Endothelial cell of umbilical vein (primary cell): ENCODE results near the gene NUDT16L1. TPM values are rescaled to one million over a fixed set of nuclear protein-coding genes. Genes with fewer than 3 reads are reported as not detected.

ENCODE experiments used
- BruUV-seq: library from RNA; stranded (reverse); fragments of 400-500 nt; replicated peaks from 2 replicates; lab custom pipeline; 2021; lab: Mats Ljungman, UMichigan
- CTCF ChIA-PET: fragments of 300-600, 350-600 bp; sonication (Branson Sonifier 250); formaldehyde crosslinking; loops from one replicate; lab custom pipeline; 2021; ENCODE audit warnings: antibody characterized with exemption, inconsistent platforms; lab: Charles Lee
- POLR2A ChIA-PET: fragments of 300-600, 350-600 bp; sonication (Branson Sonifier 250); formaldehyde crosslinking; loops from one replicate; lab custom pipeline; 2021; ENCODE audit warnings: antibody characterized with exemption, inconsistent platforms; lab: Charles Lee
- DNase-seq: peaks from one replicate; pipeline ENCODE4 v3.0.0-alpha.2; 2011; ENCODE audit warnings: low read depth, low spot score
- FAIRE-seq: peaks from 2 replicates; lab custom pipeline; 2011; peaks lifted over from hg19 to GRCh38; lab: Jason Lieb, UNC
- H2AFZ ChIP-seq: 2 replicates; pipeline ENCODE4 v1.6.0; 2012; ENCODE audit warnings: low read depth, low read length, control low read depth, inconsistent platforms
- H3K27ac ChIP-seq: 2 replicates; pipeline ENCODE4 v1.5.1; 2011; ENCODE audit warnings: low read depth, mild to moderate bottlenecking, control low read depth, low read length, moderate library complexity; ENCODE audit not compliant: insufficient read depth
- H3K27me3 ChIP-seq, 2 experiments: 2 replicates each; pipeline versions ENCODE4 v1.6.0 to v1.6.1; 2011; ENCODE audit warnings: low read length in 2 of 2, mixed read lengths in 1 of 2; ENCODE audit not compliant: control insufficient read depth in 2 of 2, insufficient read depth in 2 of 2
- H3K36me3 ChIP-seq, 2 experiments: 2 replicates in 1 of 2; 3 replicates in 1 of 2; pipeline ENCODE4 v1.5.1; 2011; ENCODE audit warnings: low read length in 2 of 2, mild to moderate bottlenecking in 1 of 2, moderate library complexity in 1 of 2; ENCODE audit not compliant: control insufficient read depth in 2 of 2, insufficient read depth in 2 of 2; ENCODE audit errors: extremely low read depth in 1 of 2
- H3K4me1 ChIP-seq: 3 replicates; pipeline ENCODE4 v1.5.1; 2011; ENCODE audit warnings: mild to moderate bottlenecking, low read length; ENCODE audit not compliant: control insufficient read depth, insufficient read depth; ENCODE audit errors: extremely low read depth
- H3K4me2 ChIP-seq: 2 replicates; pipeline ENCODE4 v1.6.1; 2011; ENCODE audit warnings: low read length, control low read depth, mixed read lengths; ENCODE audit not compliant: insufficient read depth
- H3K4me3 ChIP-seq, 3 experiments: fragments of 200-600 bp in 1 of 3; sonication (generic), shearing (Covaris generic) in 1 of 3; replicated peaks in 1 of 3; 2 replicates each; pipeline ENCODE4 v1.5.1; 2011 to 2016; ENCODE audit warnings: control low read depth in 3 of 3, low read length in 3 of 3, mild to moderate bottlenecking in 2 of 3, inconsistent platforms in 1 of 3, low read depth in 1 of 3, moderate library complexity in 1 of 3; ENCODE audit not compliant: insufficient read depth in 1 of 3
- H3K79me2 ChIP-seq: 2 replicates; pipeline ENCODE4 v1.6.0; 2012; ENCODE audit warnings: low read length, inconsistent platforms; ENCODE audit not compliant: control insufficient read depth, insufficient read depth
- H3K9ac ChIP-seq: replicated peaks from 2 replicates; pipeline ENCODE3; 2011; ENCODE audit warnings: low read length, control low read depth; ENCODE audit not compliant: insufficient read depth; ENCODE audit errors: extremely low read depth
- H3K9me1 ChIP-seq: replicated peaks from 3 replicates; pipeline ENCODE4 v1.6.0; 2011; ENCODE audit warnings: mild to moderate bottlenecking, low read length; ENCODE audit not compliant: control insufficient read depth, insufficient read depth; ENCODE audit errors: extremely low read depth
- H3K9me3 ChIP-seq: replicated peaks from 2 replicates; pipeline ENCODE4 v1.5.1; 2012; ENCODE audit warnings: low read length, inconsistent platforms; ENCODE audit not compliant: control insufficient read depth, insufficient read depth
- H4K20me1 ChIP-seq: replicated peaks from 2 replicates; pipeline ENCODE3; 2011; ENCODE audit warnings: mild to moderate bottlenecking, low read length; ENCODE audit not compliant: control insufficient read depth, insufficient read depth; ENCODE audit errors: extremely low read depth
- CTCF ChIP-seq, 2 donors: IDR thresholded peaks; 1 replicate in 1 of 2; 2 replicates in 1 of 2; pipeline ENCODE4 v1.5.1; 2011; ENCODE audit warnings: low read length in 2 of 2, mild to moderate bottlenecking in 2 of 2, moderate library complexity in 2 of 2, control low read depth in 1 of 2, inconsistent platforms in 1 of 2, low read depth in 1 of 2; ENCODE audit not compliant: insufficient read depth in 1 of 2; ENCODE audit errors: extremely low read depth in 1 of 2
- EZH2 ChIP-seq: IDR thresholded peaks from 2 replicates; pipeline ENCODE4 v1.6.1; 2012; ENCODE audit warnings: borderline replicate concordance, low read depth, mild to moderate bottlenecking, moderate library complexity, low read length, inconsistent platforms; ENCODE audit not compliant: severe bottlenecking
- FOS ChIP-seq: IDR thresholded peaks from 2 replicates; pipeline ENCODE4 v1.6.1; 2011; ENCODE audit warnings: mild to moderate bottlenecking, low read length, moderate library complexity, borderline replicate concordance; ENCODE audit not compliant: insufficient read depth
- GATA2 ChIP-seq: IDR thresholded peaks from 2 replicates; pipeline ENCODE4 v1.7.0; 2011; ENCODE audit warnings: low read depth, mild to moderate bottlenecking, moderate library complexity, mixed read lengths, low read length; ENCODE audit not compliant: insufficient read length, insufficient read depth
- JUN ChIP-seq: IDR thresholded peaks from 2 replicates; pipeline ENCODE4 v1.6.1; 2011; ENCODE audit warnings: borderline replicate concordance, low read depth; ENCODE audit not compliant: insufficient read length, insufficient read depth
- MAX ChIP-seq: IDR thresholded peaks from 2 replicates; pipeline ENCODE4 v1.6.1; 2011; ENCODE audit not compliant: insufficient read depth, insufficient read length
- MYC ChIP-seq: IDR thresholded peaks from one replicate; pipeline ENCODE4 v1.6.1; 2011; ENCODE audit warnings: mild to moderate bottlenecking, low read depth, low read length
- POLR2A ChIP-seq: IDR thresholded peaks from 2 replicates; pipeline ENCODE4 v1.6.1; 2012; ENCODE audit warnings: low read depth, mild to moderate bottlenecking, control low read depth, low read length
- POLR2AphosphoS5 ChIP-seq: IDR thresholded peaks from 2 replicates; pipeline ENCODE4 v1.6.1; 2012; ENCODE audit warnings: low read depth, mild to moderate bottlenecking, control low read depth, low read length, moderate library complexity; ENCODE audit not compliant: insufficient read depth
- dilution Hi-C: fragments of 300-500 bp; cut with MboI; formaldehyde crosslinking; loops from one replicate; pipeline ENCODE4 v1.15.0; 2019; ENCODE audit warnings: low sequenced_read_pairs; ENCODE audit not compliant: extremely low pct_ligation_motif_present
- intact Hi-C: fragments of 100-400 bp; cut with micrococcal nuclease; formaldehyde crosslinking; loops from one replicate; pipeline ENCODE4 v1.10.0; 2022
- polyA plus RNA-seq, 4 experiments: library from polyadenylated mRNA; depleted of rRNA in 3 of 4; stranded (reverse) in 3 of 4; unstranded in 1 of 4; fragments of >200 nt; gene quantifications; 2 replicates each; pipeline versions ENCODE4 v1.2.1 to v1.2.3, GENCODE V29; 2011 to 2012; ENCODE audit warnings: missing spikeins in 1 of 4
- total RNA-seq: library from RNA; stranded (reverse); gene quantifications from 2 replicates; pipeline ENCODE4 v1.2.3, GENCODE V29; 2021

NUDT16L1 gene
- total and polyA plus RNA-seq, 2 donors (not counting 3 experiments of a cell fraction or from before 2014, with no cell fraction given) = 24.7 to 53.1 TPM

- BruUV-seq = no TSS peak
- ChIA-PET CTCF (no interaction called here), POLR2A (no interaction called here)
- FAIRE-seq (no peak), DNase-seq (no peak)
- intact Hi-C loops (no loop called here), dilution Hi-C loops (no loop called here)
- Histone ChIP-seq H3K4me3 (no peak overlapping the region), H3K9me1 (no peaks in the 10 kb centered on the region), H3K27ac (no peak overlapping the region), H3K36me3 (peaks cover 3 to 31% of the 10 kb centered on the region in 2 experiments), H3K79me2 (no peaks in the 10 kb centered on the region), H3K4me2 (no peak overlapping the region), H3K9ac (no peak overlapping the region), H2AFZ (no peak overlapping the region), H4K20me1 (no peaks in the 10 kb centered on the region), H3K9me3 (no peaks in the 10 kb centered on the region), H3K4me1 (no peaks in the 10 kb centered on the region), H3K27me3 (no peaks in the 10 kb centered on the region)
- TF ChIP-seq EZH2 = no peak
- no peak for TF ChIP-seq JUN
- TF ChIP-seq GATA2 = no peak
- no peak for TF ChIP-seq POLR2A
- no peak for TF ChIP-seq FOS
- TF ChIP-seq POLR2AphosphoS5 = no peak
- TF ChIP-seq MYC = no peak
- no peak for TF ChIP-seq MAX
- TF ChIP-seq CTCF (IDR thresholded peaks at IDR 0.05; ENCODE audit: extremely low read depth in 1 of 2, insufficient read depth in 1 of 2, low read depth in 1 of 2, low read length in 2 of 2) = no peak
Observed at GRCh38 chr16:4702466-4702808, 9.1 kb downstream of the NUDT16L1 start.
